ENCODE measurements around the gene OR12D3.

The OR12D3 gene

GRCh38 chr6:29399525-29399924 lies 24.4 kb upstream of the OR12D3 start:
- TF ChIP-seq CTCF (IDR thresholded peaks at IDR 0.05; ENCODE audit: low read depth, low read length) = no peak
- no peak for DNase-seq

GRCh38 chr6:29395331-29395730 lies 20.2 kb upstream of the OR12D3 start, which contains the start of gene OR12D2:
Gene OR12D2, plus strand, starts transcription at chr6:29395631. Its CDS starts 1,069 bp downstream, at chr6:29396700.
- H3K9me3 ChIP-seq (ENCODE audit: severe bottlenecking) = no peaks in the 10 kb centered on the region
- H3K4me3 ChIP-seq (ENCODE audit: low read depth, low read length) = no peak within 1 kb of the TSS
- H3K27me3 ChIP-seq (ENCODE audit: insufficient read depth, low read depth, severe bottlenecking) = peaks cover 87% of the 10 kb centered on the region
- no peaks in the 10 kb centered on the region for H3K36me3 ChIP-seq
- no peak within 1 kb of the TSS for H3K27ac ChIP-seq
- no peak for TF ChIP-seq CTCF (IDR thresholded peaks at IDR 0.05; ENCODE audit: low read depth, low read length)
- DNase-seq = no peak

More at GRCh38 chr6:29399525-29399924, 24.4 kb upstream of the OR12D3 start:
- H3K4me3 ChIP-seq (ENCODE audit: low read depth, low read length) = no peak overlapping the region
- H3K27ac ChIP-seq = no peak overlapping the region
- no peaks in the 10 kb centered on the region for H3K36me3 ChIP-seq
- no peaks in the 10 kb centered on the region for H3K9me3 ChIP-seq (ENCODE audit: severe bottlenecking)
- peaks cover 82% of the 10 kb centered on the region for H3K27me3 ChIP-seq (ENCODE audit: insufficient read depth, low read depth, severe bottlenecking)

- no peak for TF ChIP-seq CTCF (IDR thresholded peaks at IDR 0.05; ENCODE audit: low read depth, low read length)
- Histone ChIP-seq H3K9me3 (ENCODE audit: severe bottlenecking) (no peaks in the 10 kb centered on the region), H3K36me3 (no peaks in the 10 kb centered on the region), H3K27me3 (ENCODE audit: insufficient read depth, low read depth, severe bottlenecking) (peaks cover 87% of the 10 kb centered on the region), H3K27ac (no peak overlapping the region), H3K4me3 (ENCODE audit: low read depth, low read length) (no peak overlapping the region)
- DNase-seq = no peak
Observed at GRCh38 chr6:29388533-29388932, 13.4 kb upstream of the OR12D3 start.

- TF ChIP-seq CTCF (IDR thresholded peaks at IDR 0.05; ENCODE audit: low read depth, low read length) = 0 out of 2 replicates have a peak, but pooled peaks have one; percentile 19
- no peaks in the 10 kb centered on the region for H3K9me3 ChIP-seq (ENCODE audit: severe bottlenecking)
- H3K27ac ChIP-seq = no peak overlapping the region
- H3K4me3 ChIP-seq (ENCODE audit: low read depth, low read length) = no peak overlapping the region
- peaks cover 67% of the 10 kb centered on the region for H3K27me3 ChIP-seq (ENCODE audit: insufficient read depth, low read depth, severe bottlenecking)
- no peak for DNase-seq
- H3K36me3 ChIP-seq = no peaks in the 10 kb centered on the region
Observed at GRCh38 chr6:29376003-29376402, 912 bp upstream of the OR12D3 start.

- no peak for TF ChIP-seq CTCF (IDR thresholded peaks at IDR 0.05; ENCODE audit: low read depth, low read length)
- DNase-seq = no peak
- Histone ChIP-seq H3K27ac (no peak within 1 kb of the TSS), H3K4me3 (ENCODE audit: low read depth, low read length) (no peak within 1 kb of the TSS), H3K36me3 (no peaks in the 10 kb centered on the region), H3K27me3 (ENCODE audit: insufficient read depth, low read depth, severe bottlenecking) (peaks cover 60% of the 10 kb centered on the region), H3K9me3 (ENCODE audit: severe bottlenecking) (peaks cover 6% of the 10 kb centered on the region)
Observed at GRCh38 chr6:29368765-29369164, 6.3 kb downstream of the OR12D3 start, which contains the start of gene OR5V1. Gene OR5V1, minus strand, starts transcription at chr6:29368865. Its CDS starts 12,670 bp downstream, at chr6:29356195.

- H3K27me3 ChIP-seq (ENCODE audit: insufficient read depth, low read depth, severe bottlenecking) = peaks cover 95% of the 10 kb centered on the region
- peak; percentile 25; the same call in 1 of the 2 replicates for TF ChIP-seq CTCF (IDR thresholded peaks at IDR 0.05; ENCODE audit: low read depth, low read length)
- no peak for DNase-seq
- H3K36me3 ChIP-seq = no peaks in the 10 kb centered on the region
- H3K9me3 ChIP-seq (ENCODE audit: severe bottlenecking) = peaks cover 2% of the 10 kb centered on the region
- H3K4me3 ChIP-seq (ENCODE audit: low read depth, low read length) = no peak overlapping the region
- no peak overlapping the region for H3K27ac ChIP-seq
Observed at GRCh38 chr6:29355603-29356002, 19.5 kb downstream of the OR12D3 start.

Measured in WERI-Rb-1 (cell line).